ENCODE results near the gene DHPS. TPM values are rescaled to one million over a fixed set of nuclear protein-coding genes. Genes with fewer than 3 reads are reported as not detected.
A peak's percentile ranks its signal among the peaks of the same experiment; 100 is the strongest.

The DHPS gene
- total and polyA plus RNA-seq, 2 of the 4 experiments (the other 2 are of a cell fraction), result 82.8 to 85.0 TPM

GRCh38 chr19:12722566-12723380 lies 41.1 kb upstream of the DHPS start:
- intact Hi-C loops (cut with micrococcal nuclease), result loop anchor here (1.0 kb wide), 2 partner anchors 12 to 74 kb away; partner anchors contain the start of gene TRIR
- H3K27me3 ChIP-seq (ENCODE audit: control insufficient read depth, insufficient read depth, low read length), result no peaks in the 10 kb centered on the region
- DNase-seq (peak; percentile 99), ATAC-seq (ENCODE audit: low read depth) (peak; percentile 73)
- no peak overlapping the region for H2BK20ac ChIP-seq (ENCODE audit: low read depth, low read length)
- H3K4me2 ChIP-seq (ENCODE audit: low read depth, low read length), result peak overlapping the region; percentile 88
- H2AFZ ChIP-seq (replicated peaks; ENCODE audit: low read length, poor library complexity), result peak overlapping the region; percentile 94
- peak overlapping the region; percentile 85 for H3K27ac ChIP-seq (ENCODE audit: insufficient read depth, low read length)
- peak overlapping the region; percentile 35; the same call in 1 of the 2 replicates for H2BK120ac ChIP-seq (ENCODE audit: low read depth, low read length)
- peaks cover 9% of the 10 kb centered on the region for H3K36me3 ChIP-seq (ENCODE audit: control insufficient read depth, insufficient read depth, low read length)
- H4K8ac ChIP-seq (ENCODE audit: low read depth in 2 of 2, low read length in 2 of 2), result peak overlapping the region; percentile 83 to 95
- peak overlapping the region; percentile 95 for H2BK5ac ChIP-seq (ENCODE audit: low read depth, low read length, poor library complexity, severe bottlenecking)
- peak overlapping the region; percentile 95 for H3K23ac ChIP-seq (ENCODE audit: low read depth, low read length)
- H3K79me1 ChIP-seq (ENCODE audit: low read depth in 1 of 2, low read length in 2 of 2), result peaks cover 15 to 52% of the 10 kb centered on the region in 2 experiments; a peak in 3 of 4 replicates
- in situ Hi-C loops (cut with MboI; ENCODE audit: low sequenced_read_pairs), result no loop called here
- H3K9me3 ChIP-seq (ENCODE audit: control insufficient read depth, insufficient read depth, low read length), result no peaks in the 10 kb centered on the region
- peaks cover 10% of the 10 kb centered on the region; the same call in 1 of the 2 replicates for H3K9me1 ChIP-seq (ENCODE audit: insufficient read depth, low read length)
- H3K56ac ChIP-seq (ENCODE audit: extremely low read depth, insufficient read depth, low read length), result peak overlapping the region; percentile 91
- H3K4me3 ChIP-seq (ENCODE audit: insufficient read depth, low read depth, low read length), result peak overlapping the region; percentile 91
- H2AK9ac ChIP-seq (replicated peaks; ENCODE audit: low read depth, low read length, poor library complexity), result peak overlapping the region; percentile 99
- 0% methylated on average over 10 of the region's 32 CpGs; no CpG with 5 or more reads in 1 of the 2 experiments for WGBS, 2 experiments (ENCODE audit: extremely low coverage in 2 of 2, insufficient read length in 1 of 2)
- dilution Hi-C loops (cut with HindIII; ENCODE audit: low sequenced_read_pairs, unreplicated experiment), result no loop called here
- peak overlapping the region; percentile 79 for H3K14ac ChIP-seq (replicated peaks; ENCODE audit: low read depth, low read length)
- peak overlapping the region; percentile 73 for H4K5ac ChIP-seq (ENCODE audit: low read depth, low read length)
- CTCF ChIA-PET, result interaction anchor here (0.6 to 2.2 kb wide), 4 partner anchors 10 to 1078 kb away, joined by 3 to 8 read pairs (median 5); partner anchors contain the start of gene TRIR
- H2BK15ac ChIP-seq (ENCODE audit: low read depth, low read length), result peak overlapping the region; percentile 31; the same call in 1 of the 3 replicates
- peak overlapping the region; percentile 69 for H3K9ac ChIP-seq (ENCODE audit: low read depth, low read length)
- POLR2A ChIA-PET (ENCODE audit: unreplicated experiment), result interaction anchor here (0.5 to 0.8 kb wide), 3 partner anchors 11 to 105 kb away, joined by 4 to 8 read pairs (median 8); partner anchors contain the start of gene TRIR
- BruUV-seq (replicated peaks), result no TSS peak
- peaks cover 4% of the 10 kb centered on the region for H3K4me1 ChIP-seq (ENCODE audit: control insufficient read depth, insufficient read depth, low read length)
- H3K4ac ChIP-seq (ENCODE audit: low read depth, low read length), result peak overlapping the region; percentile 85
- H3K18ac ChIP-seq (ENCODE audit: low read depth, low read length), result no peak overlapping the region; the same call in 1 of the 2 replicates
- H4K91ac ChIP-seq (ENCODE audit: insufficient read depth, low read depth, low read length), result peak overlapping the region; percentile 75
- H2AK5ac ChIP-seq (ENCODE audit: low read depth, low read length), result peak overlapping the region; percentile 80
- 0 out of 2 replicates have a peak, but pooled peaks cover 8% of the 10 kb centered on the region for H4K20me1 ChIP-seq (ENCODE audit: insufficient read depth, low read length)
- TF ChIP-seq MAZ (IDR thresholded peaks at IDR 0.05; ENCODE audit: borderline replicate concordance, low read depth, low read length) (no peak; the same call in 1 of the 2 replicates), RAD21 (IDR thresholded peaks at IDR 0.05; ENCODE audit: low read length) (no peak), FOS (IDR thresholded peaks at IDR 0.05; ENCODE audit: low read depth, low read length) (peak; percentile 44; the same call in 1 of the 2 replicates), RFX5 (IDR thresholded peaks at IDR 0.05; ENCODE audit: low read depth, low read length) (no peak), USF2 (IDR thresholded peaks at IDR 0.05; ENCODE audit: low read depth, low read length) (peak; percentile 99), NFE2L2 (IDR thresholded peaks at IDR 0.05; ENCODE audit: low read depth, low read length) (no peak), POLR2A (IDR thresholded peaks at IDR 0.05; ENCODE audit: low read depth, low read length) (peak; percentile 56; the same call in 1 of the 2 replicates), CEBPB (IDR thresholded peaks at IDR 0.05; ENCODE audit: low read depth, low read length) (peak; percentile 87), MAFK (IDR thresholded peaks at IDR 0.05; ENCODE audit: low read depth, low read length) (peak; percentile 75), CTCF (conservative IDR thresholded peaks at IDR 0.05; ENCODE audit: low read depth, low read length) (no peak), RCOR1 (IDR thresholded peaks at IDR 0.05; ENCODE audit: insufficient replicate concordance, low read length) (no peak), SMC3 (IDR thresholded peaks at IDR 0.05; ENCODE audit: low read depth, low read length) (no peak), BHLHE40 (IDR thresholded peaks at IDR 0.05; ENCODE audit: low read depth, low read length) (peak; percentile 98)
